ENCODE measurements around the gene NR4A3.

DNA sequence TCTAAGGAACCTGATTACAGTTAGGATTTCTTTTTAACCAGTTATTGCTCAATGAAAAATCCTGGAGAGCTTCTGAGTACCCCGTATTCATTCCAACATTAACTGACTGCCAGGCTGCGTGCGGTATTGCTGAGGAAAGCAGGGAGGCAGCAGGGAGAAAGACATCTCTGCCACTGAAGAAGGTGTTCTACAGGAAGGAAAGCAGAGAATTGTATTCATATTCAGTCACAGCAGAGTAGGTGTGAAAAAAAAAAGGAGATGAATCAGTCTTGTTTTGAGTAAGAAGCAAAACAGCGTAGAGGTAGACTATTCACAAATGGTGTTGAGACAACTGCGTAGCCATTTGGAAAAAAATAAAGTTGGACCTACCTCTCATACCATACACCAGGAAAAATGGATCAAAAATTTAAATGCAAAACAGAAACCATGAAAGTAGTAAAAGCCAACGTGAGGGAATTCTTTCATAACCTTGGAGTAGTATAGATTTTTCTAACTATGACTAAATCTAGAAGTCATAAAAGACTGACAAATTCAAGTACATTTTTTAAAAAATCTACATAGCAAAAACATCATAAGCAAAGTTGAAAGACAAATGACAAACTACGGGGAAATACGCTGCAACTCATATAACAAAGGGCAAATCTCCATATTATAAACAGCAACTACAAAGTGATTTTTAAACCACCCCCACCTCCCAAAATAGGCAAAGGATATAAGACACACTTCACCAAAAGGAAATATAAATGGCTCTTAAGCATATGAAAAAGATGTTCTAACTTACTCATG lies 9.9 kb upstream of the NR4A3 start:
- TF ChIP-seq, protein P1, sequence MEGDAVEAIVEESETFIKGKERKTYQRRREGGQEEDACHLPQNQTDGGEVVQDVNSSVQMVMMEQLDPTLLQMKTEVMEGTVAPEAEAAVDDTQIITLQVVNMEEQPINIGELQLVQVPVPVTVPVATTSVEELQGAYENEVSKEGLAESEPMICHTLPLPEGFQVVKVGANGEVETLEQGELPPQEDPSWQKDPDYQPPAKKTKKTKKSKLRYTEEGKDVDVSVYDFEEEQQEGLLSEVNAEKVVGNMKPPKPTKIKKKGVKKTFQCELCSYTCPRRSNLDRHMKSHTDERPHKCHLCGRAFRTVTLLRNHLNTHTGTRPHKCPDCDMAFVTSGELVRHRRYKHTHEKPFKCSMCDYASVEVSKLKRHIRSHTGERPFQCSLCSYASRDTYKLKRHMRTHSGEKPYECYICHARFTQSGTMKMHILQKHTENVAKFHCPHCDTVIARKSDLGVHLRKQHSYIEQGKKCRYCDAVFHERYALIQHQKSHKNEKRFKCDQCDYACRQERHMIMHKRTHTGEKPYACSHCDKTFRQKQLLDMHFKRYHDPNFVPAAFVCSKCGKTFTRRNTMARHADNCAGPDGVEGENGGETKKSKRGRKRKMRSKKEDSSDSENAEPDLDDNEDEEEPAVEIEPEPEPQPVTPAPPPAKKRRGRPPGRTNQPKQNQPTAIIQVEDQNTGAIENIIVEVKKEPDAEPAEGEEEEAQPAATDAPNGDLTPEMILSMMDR (conservative IDR thresholded peaks at IDR 0.05 in 1 of 2, IDR thresholded peaks at IDR 0.05 in 1 of 2; ENCODE audit: low read depth in 1 of 2, low read length in 2 of 2): no peak
- no peak for TF ChIP-seq EZH2 (IDR thresholded peaks at IDR 0.05; ENCODE audit: low read length, missing control alignments)

All from fibroblast of lung (primary cell).